Loucy (cell line): ENCODE results near the gene RIMBP2.

Source experiments
- CTCF ChIP-seq: fragments of 200-600 bp; sonication (generic); conservative IDR thresholded peaks from 2 replicates; pipeline ENCODE4 v1.5.1; 2014; ENCODE audit warnings: mild to moderate bottlenecking, antibody characterized with exemption, low read length
- EZH2phosphoT487 ChIP-seq: fragments of 200-600 bp; IDR thresholded peaks from 2 replicates; pipeline ENCODE4 v1.6.1; 2018; ENCODE audit warnings: antibody characterized with exemption, mild to moderate bottlenecking, moderate library complexity, borderline replicate concordance

DNA sequence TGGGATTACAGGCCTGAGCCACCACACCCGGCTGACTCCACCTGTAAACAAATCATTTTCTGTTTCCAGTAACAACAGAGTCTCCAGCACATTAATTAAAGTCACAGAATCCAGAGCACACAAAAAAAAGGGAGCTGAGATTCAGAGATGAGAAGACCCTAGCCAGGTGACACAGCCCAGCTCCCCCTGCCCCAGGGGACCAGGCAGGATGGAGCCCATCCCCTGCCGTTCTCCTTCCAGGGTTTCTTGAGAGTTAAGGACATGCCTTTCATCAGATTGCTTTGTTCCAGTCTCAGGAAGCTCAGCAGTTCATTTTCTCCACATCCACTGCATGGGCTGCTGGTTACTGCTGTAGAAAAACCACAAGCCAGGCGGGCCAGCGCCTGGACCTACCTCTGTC is 81.2 kb downstream of the RIMBP2 start:
- no peak for TF ChIP-seq CTCF
- TF ChIP-seq EZH2phosphoT487: no peak
